ENCODE measurements around the gene HLA-B.

HLA-B gene

DNA sequence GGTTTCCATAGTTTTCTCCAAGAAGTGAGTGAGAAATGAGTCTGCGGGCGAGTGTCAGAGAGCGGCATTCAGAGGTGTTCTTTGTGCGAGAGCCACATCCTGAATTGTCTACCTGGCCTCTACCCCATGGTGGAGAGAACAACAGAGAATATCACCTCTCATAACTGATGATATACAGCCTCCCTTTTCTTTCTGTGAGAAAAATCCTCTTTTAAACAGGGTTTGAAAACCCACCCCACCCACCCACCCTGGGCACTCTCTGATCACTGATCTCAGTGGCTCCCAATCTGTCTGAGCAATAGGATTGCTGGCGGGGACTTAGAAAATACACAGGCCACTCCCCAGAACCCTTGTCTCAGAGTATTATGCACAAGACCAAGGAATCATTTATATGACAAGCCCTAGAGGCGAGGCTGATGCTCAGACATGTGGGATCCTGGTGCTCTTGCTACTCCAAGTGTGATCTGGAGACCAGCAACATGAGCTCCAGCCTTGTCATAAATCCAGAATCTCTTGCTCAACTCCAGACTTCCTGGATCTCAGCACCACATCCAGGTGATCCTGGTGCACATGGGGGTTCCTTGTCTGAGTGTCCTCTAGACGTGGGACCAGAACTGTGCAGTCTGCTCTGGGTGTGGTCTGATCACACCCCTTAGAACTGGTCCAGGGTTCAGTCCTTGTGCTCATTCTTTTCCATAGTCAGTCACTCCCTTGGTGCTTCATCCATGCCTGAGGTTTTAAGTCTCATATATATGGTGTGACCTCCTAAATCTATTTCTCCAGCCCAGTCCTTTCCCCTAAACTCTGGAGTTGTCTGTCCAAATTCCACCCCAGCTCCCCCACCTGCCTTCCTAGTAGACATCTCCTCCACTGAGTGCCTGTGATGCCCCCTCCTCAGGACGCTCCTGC is 5.3 kb downstream of the HLA-B start:
- DNase-seq, result no peak

DNA sequence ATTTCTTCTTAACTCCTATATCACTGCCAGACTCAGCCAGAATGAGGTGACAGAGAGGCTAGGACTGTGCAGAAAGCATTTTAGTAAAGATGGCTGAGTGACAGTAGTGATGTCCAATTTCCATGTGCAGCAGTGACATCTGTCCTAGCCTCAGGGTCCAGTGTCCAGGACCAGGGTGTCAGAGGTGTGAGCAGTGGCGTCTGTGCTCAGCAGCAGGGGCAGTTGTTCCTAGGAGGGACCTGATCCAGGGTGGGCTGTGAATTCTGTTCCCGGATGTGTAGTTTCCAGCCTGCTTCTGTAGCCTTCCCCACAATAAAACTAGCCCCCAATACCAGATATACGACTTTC is 6.0 kb downstream of the HLA-B start:
- DNase-seq, result no peak

DNA sequence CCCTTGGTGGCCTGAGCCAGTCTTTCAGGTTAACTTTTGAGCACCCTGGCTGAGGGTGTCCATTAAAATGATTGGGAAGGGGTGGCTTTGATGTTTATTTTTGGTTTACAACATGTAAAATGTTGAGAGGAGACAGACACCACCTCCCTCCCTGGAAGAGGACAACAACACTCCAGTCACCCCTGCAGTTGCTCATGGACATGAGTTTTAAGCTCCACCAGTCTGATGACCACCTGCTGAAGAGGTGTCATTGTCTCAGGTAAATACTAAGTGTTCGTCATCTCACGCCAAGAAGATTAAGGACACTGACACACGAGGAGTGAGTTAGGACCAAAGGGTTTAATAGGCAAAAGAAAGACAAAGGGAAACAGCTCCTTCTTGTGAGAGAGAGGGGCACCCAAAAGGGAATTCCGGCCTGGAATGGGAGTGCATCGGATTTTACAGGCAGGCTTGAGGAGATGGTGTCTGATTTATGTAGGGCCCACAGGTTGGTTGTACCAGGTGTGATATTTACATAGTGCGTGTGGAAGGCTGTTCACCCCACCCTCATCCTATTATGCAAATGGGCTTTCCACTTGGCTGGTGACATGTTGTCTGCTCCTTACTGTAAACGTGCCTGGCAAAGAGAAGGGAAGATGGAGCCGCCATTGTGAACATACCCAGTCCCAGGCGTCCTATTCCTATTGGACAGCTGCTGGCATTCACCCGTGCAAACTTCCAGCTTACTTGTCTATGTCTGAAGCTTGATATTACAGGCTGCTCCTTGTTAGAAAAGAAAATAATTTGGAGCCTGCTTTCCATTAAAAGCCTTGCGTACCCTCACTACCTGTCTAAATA is 6.6 kb downstream of the HLA-B start:
- no peak for DNase-seq

DNA sequence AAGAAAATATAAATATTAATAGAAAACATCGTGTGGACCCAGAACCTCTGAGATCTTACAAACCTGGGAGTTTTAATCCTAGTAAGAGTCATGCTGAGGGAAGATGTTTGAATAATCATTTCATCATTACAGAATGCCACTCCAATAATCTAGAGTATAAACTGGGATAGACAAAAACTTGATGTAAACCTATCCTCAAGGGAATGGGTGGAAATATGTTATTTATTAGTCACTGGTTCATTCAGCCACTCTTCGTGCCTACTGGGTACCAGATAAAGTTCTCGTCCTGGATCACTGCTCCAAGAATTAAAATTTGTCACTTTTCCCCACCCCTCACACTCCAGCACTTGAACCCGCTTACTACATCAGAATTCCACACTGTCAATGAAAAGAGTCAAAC is 7.7 kb downstream of the HLA-B start:
- DNase-seq, result no peak

DNA sequence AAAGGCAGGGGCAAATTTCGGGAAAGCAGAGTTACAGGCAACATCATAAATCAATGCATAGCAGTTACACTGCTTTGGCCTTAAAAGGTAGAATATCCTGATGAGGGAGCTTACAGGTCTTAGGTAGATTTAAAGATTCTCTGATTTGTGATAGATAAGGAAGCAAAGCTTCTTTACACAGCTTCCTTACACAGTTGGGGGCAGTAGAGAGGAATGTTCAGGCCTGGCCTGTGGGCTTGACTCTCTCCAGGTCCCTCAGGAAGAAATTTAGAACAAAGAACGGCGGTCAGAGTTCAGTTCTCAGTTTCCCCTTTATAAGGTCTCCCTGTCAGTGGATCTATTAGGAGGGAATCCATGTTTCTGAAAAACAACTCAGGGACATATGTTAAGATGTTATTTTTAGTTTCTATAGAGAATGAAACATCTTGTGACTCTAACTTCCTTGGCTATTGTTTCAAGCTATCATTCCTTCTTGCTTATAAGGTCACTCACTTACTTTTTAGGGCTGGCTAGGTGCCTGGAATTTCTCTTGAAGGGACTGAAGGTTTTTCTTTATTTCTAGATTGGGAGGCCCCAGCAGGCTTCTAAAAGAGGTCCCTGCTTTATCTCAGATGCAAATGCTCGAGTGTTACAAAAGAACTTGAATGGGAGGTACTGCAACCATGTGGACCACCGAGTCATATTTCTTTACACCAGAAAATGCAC is 11.8 kb downstream of the HLA-B start:
- DNase-seq, result no peak

DNA sequence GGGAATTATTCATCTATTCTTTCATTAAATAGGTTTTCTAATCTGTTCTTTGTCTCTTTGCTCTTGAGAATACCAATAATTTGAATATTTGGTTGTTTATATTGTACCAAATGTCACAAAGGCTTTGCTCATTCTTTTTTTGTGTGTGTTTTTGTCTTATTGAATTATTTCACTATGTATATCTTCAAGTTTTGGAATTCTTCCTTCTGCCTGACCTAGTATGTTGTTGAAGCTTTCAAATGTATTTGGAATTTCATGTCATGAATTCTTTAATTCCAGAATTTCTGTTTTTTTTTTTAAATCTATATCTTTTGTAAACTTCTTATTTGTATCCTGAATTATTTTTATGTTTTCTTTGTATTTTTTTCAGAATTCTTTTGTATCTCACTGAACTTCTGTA is 16.8 kb downstream of the HLA-B start:
- no peak for DNase-seq

DNA sequence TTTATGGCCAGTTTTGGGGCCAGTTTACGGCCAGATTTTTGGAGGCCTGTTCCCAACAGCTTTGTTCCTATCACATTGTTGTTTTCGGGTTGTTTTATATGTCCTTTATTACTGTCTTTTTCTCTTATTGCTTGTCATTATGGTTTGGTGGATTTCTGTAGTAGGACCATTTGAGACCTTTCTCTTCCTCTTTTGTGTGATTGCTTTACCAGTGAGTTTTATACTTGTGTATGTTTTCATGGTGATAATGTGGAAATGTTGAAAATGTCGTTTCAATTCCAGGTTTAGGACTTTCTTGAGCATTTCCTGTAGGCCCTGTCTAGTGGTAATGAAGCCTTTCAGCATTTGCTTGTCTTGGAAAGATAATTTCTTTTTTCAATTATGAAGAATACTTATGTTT is 17.8 kb downstream of the HLA-B start:
- DNase-seq, result no peak

DNA sequence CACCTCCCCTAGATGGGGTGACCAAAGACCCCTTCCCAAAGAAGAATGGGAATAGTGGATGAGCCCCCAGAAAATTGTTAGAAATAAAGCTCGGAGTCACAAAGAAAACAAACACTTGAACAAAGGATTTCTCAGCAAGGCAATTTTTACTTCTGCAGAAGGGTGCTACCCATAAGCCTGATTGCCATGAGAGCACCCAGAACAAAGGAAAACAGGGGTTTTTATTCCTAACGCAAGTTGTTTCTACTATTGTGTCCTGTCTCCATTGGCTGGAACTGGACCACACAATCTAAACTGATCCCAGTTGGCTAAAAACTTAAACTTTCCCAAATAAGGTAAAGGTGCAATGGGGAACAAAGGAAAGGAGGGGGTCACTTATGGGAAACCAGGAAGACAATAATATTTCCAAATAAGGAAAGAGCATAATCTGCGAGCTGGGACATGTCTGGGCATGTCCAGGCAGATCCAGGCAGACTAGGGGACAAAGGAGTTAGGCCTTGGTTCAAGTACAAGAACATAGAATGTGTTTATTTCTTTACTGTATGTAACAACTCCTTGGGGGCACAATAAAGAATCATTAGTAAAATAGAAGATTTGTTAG is 20.0 kb downstream of the HLA-B start:
- DNase-seq, result no peak

DNA sequence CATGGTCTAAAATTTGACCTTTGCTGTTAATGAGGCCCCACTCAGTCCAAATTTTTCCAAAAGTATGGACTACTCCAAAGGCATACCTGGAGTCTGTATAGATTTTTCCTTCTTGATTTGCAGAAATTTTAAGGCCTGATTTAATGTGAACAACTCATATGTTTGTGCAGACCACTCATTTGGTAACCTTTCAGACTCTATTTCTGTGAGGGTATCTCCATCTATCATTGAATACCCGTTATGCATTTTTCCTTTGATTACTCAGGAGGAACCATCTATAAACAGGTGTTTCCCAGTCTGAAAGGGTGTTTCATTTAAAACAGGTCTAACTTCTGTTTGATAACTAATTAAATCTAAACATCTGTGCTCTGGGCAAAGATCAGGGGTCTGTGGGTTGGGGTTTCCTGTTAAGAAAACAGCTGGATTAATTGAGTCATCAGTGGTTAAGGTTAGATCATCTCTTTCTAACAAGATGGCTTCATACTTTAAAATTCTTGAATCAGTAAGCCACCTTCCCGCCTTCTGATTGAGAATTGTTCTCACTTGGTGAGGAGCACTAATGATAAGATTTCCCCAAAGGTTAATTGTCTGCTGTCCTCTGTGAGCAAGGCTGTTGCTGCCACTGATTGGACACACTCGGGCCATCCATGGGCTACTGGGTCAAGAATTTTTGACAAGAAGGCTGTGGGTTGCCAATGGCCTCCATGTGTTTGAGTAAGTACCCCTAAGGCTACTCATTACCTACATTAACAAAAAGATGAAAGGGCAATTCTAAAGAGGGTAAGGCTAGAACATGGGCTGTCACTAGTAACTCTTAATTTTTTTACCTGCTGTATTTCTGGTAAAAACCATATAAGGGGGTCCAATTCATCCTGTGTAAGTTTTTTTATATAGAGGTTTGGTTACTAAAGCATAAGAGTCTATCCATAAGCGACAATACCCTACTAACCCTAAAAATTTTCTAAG is 24.1 kb downstream of the HLA-B start:
- DNase-seq, result no peak

DNA sequence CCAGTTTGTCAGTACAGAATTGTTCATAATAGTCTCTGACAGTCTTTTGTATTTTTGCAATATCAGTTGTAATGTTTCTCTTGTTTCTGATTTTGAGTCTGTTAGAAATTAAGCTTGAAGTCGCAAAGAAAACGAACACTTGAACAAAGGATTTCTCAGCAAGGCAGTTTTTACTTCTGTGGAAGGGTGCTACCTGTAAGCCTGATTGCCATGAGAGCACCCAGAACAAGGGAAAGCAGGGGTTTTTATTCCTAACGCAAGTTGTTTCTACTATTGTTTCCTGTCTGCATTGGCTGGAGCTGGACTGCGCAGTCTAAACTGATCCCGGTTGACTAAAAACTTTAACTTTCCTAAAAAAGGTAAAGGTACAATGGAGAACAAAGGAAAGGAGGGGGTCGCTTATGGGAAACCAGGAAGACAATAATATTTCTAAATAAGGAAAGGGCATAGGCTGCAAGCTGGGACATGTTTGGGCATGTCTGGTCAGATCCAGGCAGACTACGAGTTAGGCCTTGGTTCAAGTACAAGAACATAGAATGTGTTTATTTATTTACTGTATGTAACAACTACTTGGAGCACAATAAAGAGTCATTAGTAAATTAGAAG is 28.5 kb downstream of the HLA-B start:
- no peak for DNase-seq

DNA sequence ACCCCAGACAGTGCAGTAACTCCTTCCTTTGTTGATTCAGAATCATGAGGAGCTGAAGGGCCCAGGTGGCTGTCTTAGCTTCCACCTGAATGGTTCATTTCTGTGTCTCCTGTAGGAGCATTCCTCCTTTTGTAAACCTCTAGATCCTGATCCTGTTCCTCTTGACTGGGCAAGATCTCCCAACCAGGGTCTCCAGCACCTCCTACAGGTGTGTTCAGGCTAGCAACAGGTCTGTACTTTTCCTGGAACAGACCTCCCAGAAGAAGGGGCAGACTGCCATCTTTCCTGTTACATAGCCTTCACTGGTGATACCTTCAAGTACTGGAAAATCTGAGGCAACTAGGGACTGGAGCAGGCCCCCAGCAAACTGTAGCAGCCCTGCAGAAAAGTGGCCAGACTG is 35.2 kb downstream of the HLA-B start:
- DNase-seq, result no peak

DNA sequence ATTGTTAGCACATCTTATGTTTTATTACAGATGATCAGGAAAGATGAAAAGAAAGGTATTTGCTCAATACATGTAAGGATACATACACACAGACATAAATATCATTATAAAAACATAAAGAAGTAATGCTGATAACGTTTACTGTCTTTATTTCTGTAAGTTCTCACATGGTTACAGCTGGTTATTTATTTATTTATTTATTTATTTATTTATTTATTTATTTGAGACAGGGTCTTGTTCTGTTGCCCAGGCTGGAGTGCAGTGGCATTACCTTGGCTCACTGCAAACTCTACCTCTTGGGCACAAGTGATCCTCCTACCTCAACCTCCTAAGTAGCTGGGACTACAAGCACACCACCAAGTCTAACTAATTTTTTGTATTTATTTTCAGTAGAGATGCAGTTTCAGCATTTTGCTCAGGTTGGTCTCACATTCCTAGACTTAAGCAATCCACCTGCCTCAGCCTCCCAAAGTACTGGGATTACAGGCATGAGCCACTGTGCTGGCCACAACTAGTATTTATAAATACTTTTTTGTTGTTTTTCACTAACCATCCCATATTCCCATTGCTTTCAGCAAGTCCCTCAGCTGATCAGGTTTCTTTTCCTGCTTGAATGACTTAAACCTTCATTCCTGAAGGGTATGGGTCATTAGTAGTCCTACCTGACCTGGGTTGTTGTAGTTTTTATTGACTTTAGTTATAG is 35.8 kb downstream of the HLA-B start:
- DNase-seq, result no peak

DNA sequence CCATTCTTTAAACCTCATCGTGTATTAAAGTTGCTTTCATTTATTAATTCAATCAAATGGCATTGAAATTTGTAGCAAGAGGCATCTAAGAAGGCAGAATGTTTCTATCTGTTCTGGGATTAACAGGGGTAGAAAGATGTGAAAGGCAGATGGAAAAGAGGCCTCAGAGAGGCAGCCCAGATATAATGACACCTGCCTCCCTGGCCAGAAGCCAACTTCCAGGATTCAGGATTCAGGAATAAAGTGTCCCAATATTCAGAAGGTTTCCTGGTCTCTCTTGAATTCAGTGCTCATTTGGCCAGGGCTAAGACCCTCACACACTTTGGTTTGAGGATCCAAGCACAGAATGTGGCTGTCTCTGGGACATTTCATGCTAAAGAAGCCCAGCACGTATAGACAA is 39.9 kb downstream of the HLA-B start:
- DNase-seq, result no peak

DNA sequence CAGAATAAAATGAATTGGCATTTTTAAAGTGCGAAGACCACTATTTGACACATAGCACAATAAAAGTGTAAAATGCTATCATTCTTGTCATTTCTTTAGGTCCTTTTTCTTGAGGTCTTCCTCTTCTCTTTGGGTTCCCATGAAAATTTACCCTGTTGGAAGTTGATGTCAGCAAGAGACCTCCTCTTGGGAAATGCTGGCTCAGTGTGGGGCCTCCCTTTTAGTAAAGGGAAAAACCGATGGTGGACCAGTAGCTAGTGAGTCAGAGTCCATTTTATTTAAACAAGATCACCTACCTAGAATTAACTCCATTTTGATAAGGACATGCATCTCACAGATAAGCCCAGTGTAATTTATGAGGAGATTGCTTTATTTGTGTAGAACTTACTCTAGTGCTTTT is 47.3 kb downstream of the HLA-B start:
- DNase-seq, result no peak

DNA sequence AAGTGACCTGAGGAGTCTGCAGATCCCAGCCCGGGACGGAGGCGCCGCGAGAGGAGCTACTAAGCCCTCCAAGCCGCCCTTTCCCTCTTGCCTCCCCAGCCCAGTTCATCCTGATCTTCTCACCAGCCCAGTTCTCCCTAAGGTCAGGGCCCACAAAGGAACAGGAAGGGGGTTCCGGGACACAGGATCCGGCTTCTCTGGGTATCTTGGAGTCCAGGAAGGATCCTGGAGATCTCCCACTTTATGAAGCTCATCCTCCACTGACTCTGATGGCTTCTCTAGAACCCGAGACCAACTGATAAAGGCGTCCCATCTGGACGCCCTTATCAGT is 48.2 kb downstream of the HLA-B start:
- no peak for DNase-seq

DNA sequence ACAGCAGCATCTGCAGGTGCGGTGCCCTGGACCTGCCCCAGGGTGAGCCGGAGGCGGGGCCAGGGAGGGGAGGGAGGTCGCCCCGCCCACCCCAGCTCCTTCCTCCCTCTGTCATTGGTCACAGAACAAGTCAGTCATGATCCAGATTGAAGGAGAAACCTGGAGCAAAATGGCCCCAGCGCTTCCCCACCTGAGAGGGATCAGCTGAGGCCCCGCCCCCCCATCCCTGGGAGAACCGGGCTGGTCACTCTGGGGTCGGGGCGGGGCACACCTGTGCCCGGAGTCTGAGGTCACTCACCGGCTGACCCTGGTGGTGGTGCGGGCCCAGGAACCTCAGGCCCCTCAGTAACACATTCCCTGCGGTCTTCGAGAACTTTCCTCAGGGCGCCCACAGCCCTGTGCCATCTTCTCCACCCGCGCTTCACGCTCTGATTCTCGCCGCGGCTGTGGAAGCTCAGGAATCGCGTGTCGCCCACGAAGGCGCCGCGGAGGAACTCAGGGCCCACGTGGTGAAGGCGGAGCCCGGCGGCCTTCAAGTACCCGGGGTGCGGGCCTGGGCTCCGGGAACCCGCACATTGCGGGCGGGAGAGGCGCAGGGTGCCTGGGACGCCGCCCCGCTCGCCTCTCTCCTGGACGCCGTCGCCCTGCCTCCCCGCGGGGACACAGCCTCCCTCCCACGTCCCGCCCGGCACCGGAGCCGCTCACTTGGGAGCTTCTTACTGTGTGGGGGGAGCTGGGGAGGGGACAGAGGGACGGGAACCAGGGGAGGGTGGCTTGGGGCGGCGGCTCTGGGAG is 48.7 kb downstream of the HLA-B start:
- peak; percentile 28 for DNase-seq

DNA sequence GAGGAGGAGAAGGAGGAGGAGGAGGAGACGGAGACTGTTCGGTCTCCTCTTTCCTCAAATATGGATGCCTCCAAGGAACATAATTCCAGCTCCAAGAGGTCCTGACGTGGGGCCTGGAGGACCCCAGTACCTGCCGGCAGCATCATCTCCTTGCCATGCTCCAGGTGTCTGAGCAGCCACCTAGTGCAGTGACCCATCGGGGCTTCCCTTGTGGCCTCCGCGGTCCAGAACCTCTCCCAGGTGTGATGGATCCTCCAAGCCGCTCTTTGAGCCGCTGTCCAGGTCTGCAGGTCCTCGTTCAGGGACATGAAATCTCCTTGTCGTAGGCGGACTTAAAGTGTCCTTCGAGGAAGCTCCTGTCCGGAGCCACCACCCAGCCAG is 49.3 kb downstream of the HLA-B start:
- DNase-seq, result no peak

DNA sequence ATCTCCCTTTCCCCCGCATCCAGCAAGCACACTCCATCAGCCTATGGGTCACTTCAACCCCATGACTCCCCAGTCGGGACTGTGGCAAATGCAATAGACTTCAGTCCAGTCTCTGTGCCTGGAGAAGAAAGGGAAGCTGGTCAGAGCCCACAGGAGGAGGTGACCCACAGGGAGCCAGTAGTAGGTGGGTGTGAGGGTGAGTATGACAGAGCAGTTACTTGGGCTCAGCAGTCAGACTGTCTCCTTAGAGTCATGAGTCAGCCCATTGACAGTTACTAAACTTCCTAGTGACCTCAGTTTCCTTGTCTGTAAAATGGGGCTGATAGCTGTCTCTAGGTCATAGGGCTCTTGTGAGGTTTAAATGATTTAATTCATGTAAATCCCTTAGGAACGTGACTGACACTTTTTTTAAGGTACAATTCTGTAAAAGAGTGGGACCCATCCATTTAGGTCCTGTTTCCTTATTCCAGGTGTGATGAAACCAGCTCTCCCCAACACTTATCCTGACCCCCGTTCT is 51.2 kb downstream of the HLA-B start:
- no peak for DNase-seq

DNA sequence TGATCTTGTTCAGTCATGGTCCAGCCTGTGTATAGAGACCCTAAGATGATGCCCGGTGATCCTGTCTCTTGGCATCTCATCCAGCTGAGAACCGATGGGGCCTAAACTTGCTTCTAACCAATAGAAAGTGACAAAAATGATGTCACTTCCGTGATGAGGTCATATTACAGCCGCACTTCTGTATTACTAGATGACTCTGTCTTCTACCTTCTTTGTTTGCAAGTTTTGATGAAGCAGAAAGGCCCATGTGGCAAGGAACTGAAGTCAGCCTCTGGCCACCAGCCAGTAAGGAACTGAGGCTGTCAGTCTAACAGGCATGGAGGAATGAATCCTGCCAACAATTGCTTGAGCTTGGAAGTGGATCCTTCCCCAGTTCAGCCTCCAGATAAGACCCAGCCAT is 52.3 kb downstream of the HLA-B start:
- no peak for DNase-seq

Data from retina (tissue), 1 donor.